ENCODE results near the gene LYPD1. TPM values are rescaled to one million over a fixed set of nuclear protein-coding genes. Genes with fewer than 3 reads are reported as not detected.

The LYPD1 gene
- total and polyA plus RNA-seq, 9 of the 15 experiments (the other 6 are each of a cell fraction or from before 2014, with no cell fraction given) = not detected

DNA sequence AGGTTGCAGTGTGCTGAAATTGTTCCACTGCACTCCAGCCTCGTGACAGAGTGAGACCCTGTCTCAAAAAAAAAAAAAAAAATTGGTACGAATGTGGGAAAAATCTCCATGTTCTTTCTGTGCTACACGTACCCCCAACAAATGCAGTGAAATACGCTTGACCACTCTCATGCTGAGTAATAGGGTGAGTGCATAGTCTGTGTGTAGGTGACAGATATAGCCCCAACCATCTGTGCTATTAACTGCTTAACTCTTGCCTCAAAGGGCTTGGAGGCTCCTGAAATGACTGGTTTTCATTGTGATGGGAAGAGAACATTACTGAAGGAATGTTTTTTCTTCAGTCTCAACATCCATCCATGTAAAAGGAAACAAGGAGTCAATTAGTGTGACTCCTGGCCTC is 15.7 kb downstream of the LYPD1 start:
- in situ Hi-C loops (cut with MboI) (no loop called here), intact Hi-C loops (cut with micrococcal nuclease) (no loop called here)
- 0% methylated on average over 4 of the region's 4 CpGs for WGBS (ENCODE audit: insufficient coverage, low coverage, missing lambda C conversion rate)
- Histone ChIP-seq H3K9me1 (ENCODE audit: control insufficient read depth, insufficient read depth, low read length) (no peaks in the 10 kb centered on the region), H3K27ac (ENCODE audit: extremely low read depth, low read depth, low read length) (no peak overlapping the region), H3K9ac (ENCODE audit: insufficient read depth in 1 of 2, low read depth in 2 of 2, low read length in 2 of 2) (no peak overlapping the region), H2AFZ (ENCODE audit: low read depth, low read length) (no peak overlapping the region), H3K4me3 (no peak overlapping the region), H3K79me2 (ENCODE audit: control insufficient read depth, insufficient read depth, low read length) (no peaks in the 10 kb centered on the region), H3K36me3 (ENCODE audit: control insufficient read depth, insufficient read depth, low read length) (no peaks in the 10 kb centered on the region), H3K9me3 (replicated peaks; ENCODE audit: control insufficient read depth, insufficient read depth, low read depth, low read length) (no peaks in the 10 kb centered on the region), H3K4me1 (replicated peaks in 1 of 2; ENCODE audit: control insufficient read depth in 2 of 2, insufficient read depth in 2 of 2, low read length in 2 of 2) (no peaks in the 10 kb centered on the region), H3K27me3 (ENCODE audit: control insufficient read depth in 2 of 2, insufficient read depth in 2 of 2, low read length in 2 of 2) (0 out of 5 replicates have a peak, but pooled peaks cover 0 to 1% of the 10 kb centered on the region in 2 experiments), H4K20me1 (replicated peaks; ENCODE audit: control insufficient read depth, insufficient read depth, low read length) (no peaks in the 10 kb centered on the region), H3K4me2 (ENCODE audit: insufficient read depth, low read length) (no peak overlapping the region)
- DNase-seq (ENCODE audit: extremely low read depth in 1 of 4, low spot score in 3 of 4) = no peak
- BruUV-seq (replicated peaks) = no TSS peak
- ATAC-seq = no peak
- no peak for FAIRE-seq
- ChIA-PET POLR2A (no interaction called here), CTCF (ENCODE audit: low intra/inter-chr PET ratio) (no interaction called here)
- TF ChIP-seq ZKSCAN8 (CRISPR knock-in tag; IDR thresholded peaks at IDR 0.05) = no peak
- no peak for TF ChIP-seq ZFPM2 (CRISPR knock-in tag; IDR thresholded peaks at IDR 0.05)
- no peak for TF ChIP-seq MEIS2 (IDR thresholded peaks at IDR 0.05; ENCODE audit: partially characterized antibody)
- TF ChIP-seq POLR2H (tag; IDR thresholded peaks at IDR 0.05; ENCODE audit: low read depth) = no peak
- no peak for TF ChIP-seq KDM2B (CRISPR knock-in tag; IDR thresholded peaks at IDR 0.05)
- no peak for TF ChIP-seq HIVEP1 (CRISPR knock-in tag; IDR thresholded peaks at IDR 0.05)
- no peak for TF ChIP-seq ZBTB17 (CRISPR knock-in tag; IDR thresholded peaks at IDR 0.05)
- TF ChIP-seq ZNF263 (CRISPR knock-in tag; IDR thresholded peaks at IDR 0.05; ENCODE audit: borderline replicate concordance) = no peak
- TF ChIP-seq NR3C1 (CRISPR knock-in tag; IDR thresholded peaks at IDR 0.05) = no peak
- no peak for TF ChIP-seq ZNF354B (CRISPR knock-in tag; IDR thresholded peaks at IDR 0.05)
- no peak for TF ChIP-seq POLR2G (IDR thresholded peaks at IDR 0.05; ENCODE audit: low read depth, low read length)
- TF ChIP-seq, protein P1, sequence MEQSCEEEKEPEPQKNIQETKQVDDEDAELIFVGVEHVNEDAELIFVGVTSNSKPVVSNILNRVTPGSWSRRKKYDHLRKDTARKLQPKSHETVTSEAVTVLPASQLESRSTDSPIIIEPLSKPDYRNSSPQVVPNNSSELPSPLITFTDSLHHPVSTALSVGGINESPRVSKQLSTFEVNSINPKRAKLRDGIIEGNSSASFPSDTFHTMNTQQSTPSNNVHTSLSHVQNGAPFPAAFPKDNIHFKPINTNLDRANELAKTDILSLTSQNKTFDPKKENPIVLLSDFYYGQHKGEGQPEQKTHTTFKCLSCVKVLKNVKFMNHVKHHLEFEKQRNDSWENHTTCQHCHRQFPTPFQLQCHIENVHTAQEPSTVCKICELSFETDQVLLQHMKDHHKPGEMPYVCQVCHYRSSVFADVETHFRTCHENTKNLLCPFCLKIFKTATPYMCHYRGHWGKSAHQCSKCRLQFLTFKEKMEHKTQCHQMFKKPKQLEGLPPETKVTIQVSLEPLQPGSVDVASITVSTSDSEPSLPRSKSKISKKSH (CRISPR knock-in tag; IDR thresholded peaks at IDR 0.05) = no peak
- no peak for TF ChIP-seq RBM25 (IDR thresholded peaks at IDR 0.05; ENCODE audit: low read depth, low read length, severe bottlenecking)
- TF ChIP-seq ILF3 (IDR thresholded peaks at IDR 0.05; ENCODE audit: borderline replicate concordance) = no peak
- TF ChIP-seq STAG1 (CRISPR knock-in tag; IDR thresholded peaks at IDR 0.05; ENCODE audit: borderline replicate concordance) = no peak
- TF ChIP-seq ZNF561 (CRISPR knock-in tag; conservative IDR thresholded peaks at IDR 0.05) = no peak
- no peak for TF ChIP-seq DDX20 (tag; IDR thresholded peaks at IDR 0.05; ENCODE audit: low read depth)
- TF ChIP-seq ELK3 (CRISPR knock-in tag; IDR thresholded peaks at IDR 0.05) = no peak
